HG03520 (cell line): ENCODE results near the gene MOSMO.
"Not testable (repeated sequence)": the region's sequence is repeated elsewhere in the genome, so short reads cannot be mapped to it uniquely, and the experiment has no call there.

ENCODE experiments used
- ATAC-seq: cut with Tn5 transposase; IDR thresholded peaks from one replicate; pipeline ENCODE4 v1.9.1; 2021; ENCODE audit warnings: mild to moderate bottlenecking, moderate library complexity; ENCODE audit not compliant: unreplicated experiment

MOSMO gene

DNA sequence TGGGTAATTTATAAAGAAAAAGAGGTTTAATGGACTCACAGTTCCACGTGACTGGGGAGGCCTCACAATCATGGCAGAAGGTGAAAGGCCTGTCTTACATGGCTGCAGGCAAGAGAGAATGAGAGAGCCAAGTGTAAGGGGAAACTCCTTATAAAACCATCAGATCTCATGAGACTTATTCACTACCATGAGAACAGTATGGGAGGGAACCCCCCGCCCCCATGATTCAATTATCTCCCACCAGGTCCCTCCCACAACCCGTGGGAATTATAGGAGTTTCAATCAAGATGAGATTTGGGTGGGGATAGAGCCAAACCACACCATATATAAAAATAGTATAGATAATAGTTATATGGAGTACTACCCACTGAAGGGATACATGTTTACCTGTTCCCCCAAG, 36.0 kb downstream of the MOSMO start:
- not testable (repeated sequence) for ATAC-seq

DNA sequence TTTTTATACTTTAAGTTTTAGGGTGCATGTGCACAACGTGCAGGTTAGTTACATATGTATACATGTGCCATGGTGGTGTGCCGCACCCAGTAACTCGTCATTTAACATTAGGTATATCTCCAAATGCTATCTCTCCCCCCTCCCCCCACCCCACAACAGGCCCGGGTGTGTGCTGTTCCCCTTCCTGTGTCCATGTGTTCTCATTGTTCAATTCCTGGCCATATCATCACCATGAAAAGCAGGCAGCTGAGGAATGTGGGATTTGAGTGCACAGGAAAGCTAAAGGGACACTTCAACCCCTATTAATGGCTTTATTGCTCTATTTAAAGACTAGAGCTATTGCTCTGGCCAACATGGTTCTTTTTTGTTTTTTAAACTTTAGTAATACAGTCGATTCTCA, 38.0 kb downstream of the MOSMO start:
- not testable (repeated sequence) for ATAC-seq

DNA sequence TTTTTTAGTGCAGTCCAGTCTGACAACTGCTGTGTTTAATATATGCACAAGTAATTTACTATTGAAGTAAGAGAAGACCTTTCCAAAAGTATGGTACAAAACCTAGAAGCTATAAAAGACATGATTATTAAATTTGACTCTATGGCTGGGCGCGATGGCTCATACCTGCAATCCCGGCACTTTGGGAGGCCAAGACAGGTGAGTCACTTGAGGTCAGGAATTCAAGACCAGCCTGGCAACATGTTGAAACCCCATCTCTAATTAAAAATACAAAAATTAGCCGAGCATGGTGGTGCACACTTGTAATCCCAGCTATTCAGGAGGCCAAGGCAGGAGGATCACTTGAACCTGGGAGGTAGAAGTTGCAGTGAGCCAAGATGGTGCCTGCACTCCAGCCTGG, 43.1 kb downstream of the MOSMO start:
- no peak for ATAC-seq

DNA sequence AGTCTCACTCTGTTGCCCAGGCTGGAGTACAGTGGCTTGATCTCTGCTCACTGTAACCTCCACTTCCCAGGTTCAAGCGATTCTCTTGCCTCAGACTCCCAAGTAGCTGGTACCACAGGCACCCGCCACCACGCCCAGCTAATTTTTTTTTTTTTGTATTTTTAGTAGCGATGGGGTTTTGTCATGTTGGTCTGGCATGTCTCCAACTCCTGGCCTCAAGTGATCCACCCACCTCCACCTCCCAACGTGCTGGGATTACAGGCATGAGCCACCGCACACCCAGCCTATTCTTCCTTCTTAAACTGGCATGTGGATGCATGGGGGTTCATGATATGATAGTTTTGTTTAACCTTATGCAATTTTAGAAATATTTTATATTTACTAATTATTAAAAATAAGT, 45.1 kb downstream of the MOSMO start:
- no peak for ATAC-seq

DNA sequence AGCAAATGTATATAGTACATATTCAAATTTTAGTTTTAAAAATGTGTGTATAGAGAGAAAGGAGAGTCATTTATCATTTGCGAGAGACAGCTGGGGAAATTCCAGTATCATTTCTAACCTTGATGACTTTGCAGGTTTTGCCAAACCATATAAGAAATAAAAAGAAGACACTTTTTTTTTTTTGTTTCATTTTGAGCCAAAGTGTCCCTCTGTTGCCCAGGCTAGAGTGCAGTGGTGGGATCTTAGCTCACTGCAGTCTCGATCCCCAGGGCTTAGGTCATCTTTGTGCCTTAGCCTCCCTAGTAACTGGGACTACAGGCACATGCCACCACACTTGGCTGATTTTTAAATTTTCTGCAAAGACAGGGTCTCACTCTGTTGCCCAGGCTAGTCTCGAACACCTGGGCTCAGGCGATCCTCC, 46.0 kb downstream of the MOSMO start:
- no peak for ATAC-seq

DNA sequence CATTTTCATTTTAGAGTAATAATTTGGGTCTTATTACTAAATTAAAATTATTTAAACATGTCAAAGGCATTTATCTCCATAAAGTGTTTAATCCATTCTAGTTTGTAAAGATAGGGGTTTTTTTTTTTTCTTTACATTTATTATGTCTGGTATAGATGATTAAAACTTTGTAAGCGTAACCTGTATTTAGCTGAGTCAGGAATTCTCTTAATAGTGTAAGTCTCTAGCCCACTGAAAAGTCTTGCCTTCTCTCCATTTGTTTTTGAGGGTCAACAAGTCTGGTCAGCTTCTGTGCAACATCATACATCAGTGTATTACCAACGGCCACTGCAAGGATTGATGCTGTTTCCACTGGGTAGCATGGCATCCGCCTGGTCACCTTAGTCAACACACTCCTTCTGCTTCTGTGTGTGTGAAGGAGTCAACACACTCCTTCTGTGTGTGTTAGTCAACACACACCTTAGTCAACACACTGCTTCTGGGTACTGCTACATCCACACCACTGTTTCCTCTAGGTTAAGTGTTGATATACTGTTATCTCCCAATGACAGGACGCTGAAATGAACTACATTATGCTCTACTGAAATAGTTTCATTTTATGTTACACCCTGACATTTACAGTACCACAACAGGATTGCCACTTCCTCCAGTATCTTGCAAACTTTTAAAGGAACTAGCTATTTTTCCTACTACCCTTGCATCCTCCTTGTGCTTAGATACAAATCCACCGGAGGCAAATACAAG, 47.1 kb downstream of the MOSMO start:
- no peak for ATAC-seq

DNA sequence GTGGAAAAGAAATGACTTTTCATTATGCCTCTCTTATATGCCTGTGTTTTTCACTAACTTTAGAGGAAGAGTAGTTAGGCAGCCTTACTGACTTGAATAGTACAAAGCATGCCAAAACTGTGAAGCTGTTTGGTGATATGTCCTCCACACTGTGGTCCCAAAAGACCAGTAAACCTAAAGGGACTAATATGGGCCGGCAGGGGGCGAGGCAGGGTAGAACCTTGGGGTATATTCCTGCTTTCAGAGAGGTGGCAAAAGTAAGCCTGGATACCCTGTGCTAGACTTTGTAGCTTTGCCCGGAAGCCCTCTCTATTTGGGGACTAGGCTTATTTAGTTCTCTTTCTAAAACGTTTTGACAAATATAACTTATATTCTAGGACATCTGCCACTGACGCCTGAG, 48.0 kb downstream of the MOSMO start:
- ATAC-seq: no peak

DNA sequence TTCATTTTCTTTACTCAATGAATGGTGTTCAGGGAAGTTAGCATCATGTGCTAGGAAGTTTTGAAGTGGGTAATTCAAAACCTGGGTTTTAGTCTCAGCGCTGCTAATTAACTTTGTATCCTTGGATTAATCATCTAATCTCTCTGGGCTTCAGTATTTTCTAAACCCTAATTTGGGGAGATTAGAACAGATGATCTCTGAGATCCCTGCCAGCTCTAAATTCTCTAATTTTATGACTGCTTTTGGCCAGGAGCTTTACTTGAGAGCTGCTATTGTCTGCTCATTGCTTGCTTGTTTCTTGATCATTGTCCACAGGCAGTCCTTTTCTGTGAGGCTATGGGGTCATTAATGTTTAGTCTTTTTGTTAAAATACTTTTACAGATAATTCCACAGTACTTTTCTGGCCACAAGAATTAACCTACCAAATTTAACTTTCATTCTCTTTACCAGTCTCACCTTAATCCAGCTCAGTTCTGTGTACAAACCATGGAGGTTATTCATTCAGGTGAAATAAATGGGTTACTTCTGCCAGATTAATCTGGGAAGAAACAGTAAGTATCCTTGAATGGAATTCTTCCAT, 56.1 kb downstream of the MOSMO start:
- ATAC-seq: no peak

DNA sequence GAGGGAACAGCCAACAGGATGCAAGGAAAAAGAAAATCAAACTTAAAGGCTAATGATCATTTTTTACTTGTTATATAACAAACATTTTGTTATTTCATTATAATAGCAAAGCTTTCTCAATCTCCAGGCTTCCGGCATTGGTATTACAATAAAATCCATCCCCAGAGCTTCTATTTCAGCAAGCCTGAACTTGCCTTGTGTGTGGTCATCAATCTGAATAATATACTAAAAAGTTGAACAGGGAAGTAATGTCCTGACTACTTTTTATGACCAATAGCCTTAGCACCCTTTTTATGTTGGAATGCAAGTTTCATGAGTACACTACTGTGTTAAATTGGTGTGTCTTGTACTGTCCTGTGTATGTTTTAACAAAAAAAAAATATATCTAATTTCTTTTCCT, 57.3 kb downstream of the MOSMO start:
- ATAC-seq: no peak

DNA sequence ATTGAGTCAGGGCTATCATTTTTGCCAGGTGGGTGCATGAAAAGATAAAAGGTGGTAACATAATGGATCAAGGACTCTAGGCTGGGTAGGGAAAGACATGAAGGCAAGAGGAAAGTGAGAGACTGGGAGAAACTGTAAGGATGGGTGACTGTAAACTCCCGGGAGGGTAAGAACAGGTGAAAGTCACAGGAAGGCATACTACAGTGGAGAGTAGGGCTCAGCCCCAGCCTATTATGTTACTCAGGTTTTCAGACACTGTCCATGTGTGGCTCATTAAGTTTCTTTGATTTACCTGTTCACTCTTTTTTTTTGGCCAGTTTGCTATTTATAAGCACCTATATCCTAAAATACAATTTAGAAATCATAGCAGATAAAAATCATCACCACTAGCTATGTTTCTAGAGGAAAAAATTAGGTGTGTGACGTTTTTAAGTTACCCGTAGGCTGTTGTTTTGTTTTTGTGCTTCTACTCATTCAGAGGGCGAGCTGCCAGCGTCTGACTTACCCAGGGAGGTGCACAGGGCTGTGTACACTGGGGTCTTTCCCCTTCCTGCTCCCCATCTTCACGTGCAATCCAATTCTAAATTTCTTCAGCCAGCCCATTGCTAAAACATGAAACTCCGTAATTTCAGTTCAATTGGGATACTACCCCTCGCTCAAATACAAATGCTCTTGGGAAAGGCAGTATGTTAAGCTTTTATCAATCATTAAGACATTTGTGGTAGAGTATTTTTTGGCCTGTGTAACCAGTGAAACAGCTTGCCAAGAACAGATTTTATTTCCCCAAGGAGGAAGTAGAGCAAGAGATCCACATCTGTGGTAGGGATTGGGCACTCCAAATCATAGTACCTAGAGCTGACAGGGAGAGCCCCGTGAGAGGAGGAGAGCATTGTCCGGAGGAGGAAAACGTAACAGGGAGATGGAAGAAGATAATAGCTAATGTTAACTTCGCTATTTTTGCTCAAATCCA, 62.7 kb downstream of the MOSMO start:
- ATAC-seq: no peak

DNA sequence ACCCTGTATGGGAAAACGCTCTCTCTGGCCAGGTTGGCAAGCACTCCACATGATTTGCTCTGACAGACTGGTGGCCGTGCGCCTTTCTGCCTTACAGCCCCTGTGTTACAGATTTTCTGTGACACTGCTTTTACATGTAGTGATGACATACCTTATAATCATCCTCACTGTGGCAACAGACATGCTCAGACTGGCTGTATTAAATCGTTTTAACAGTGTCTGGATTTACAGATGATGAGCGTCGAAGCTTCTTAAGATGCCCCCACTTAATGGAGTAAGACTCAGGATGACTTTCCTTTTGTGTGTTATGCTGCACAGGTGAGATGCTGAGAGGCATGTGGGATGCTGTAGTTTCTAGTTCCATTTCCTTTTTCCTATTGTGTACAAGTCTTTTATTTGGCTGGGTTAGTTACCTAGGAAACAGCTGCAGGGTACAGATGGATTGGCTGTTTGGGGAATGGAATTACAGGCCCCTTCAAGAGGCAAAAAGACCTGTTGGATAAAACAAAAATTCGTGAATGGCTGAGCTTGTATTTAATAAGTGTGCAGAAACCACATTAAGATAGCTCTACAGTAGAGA, 63.5 kb downstream of the MOSMO start:
- no peak for ATAC-seq

DNA sequence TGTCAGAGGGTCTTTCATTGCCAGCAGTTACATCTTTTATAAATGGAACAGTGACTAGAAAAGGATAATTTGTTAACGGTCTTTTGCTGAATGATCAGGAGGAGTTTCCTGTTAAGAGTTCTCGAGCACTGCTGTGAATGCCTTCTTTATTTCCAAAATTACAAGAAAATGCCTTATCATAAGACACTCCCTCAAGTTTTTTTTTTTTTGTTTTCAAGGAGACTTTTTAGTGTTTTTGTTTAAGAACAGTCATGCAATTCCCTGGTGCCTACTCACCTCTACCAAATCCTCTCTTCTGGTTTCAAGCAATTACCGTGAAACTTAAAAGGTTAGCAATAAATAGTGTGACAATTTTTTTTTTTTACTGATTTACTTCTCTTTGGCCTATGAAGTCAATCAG, 65.4 kb downstream of the MOSMO start:
- ATAC-seq: no peak

DNA sequence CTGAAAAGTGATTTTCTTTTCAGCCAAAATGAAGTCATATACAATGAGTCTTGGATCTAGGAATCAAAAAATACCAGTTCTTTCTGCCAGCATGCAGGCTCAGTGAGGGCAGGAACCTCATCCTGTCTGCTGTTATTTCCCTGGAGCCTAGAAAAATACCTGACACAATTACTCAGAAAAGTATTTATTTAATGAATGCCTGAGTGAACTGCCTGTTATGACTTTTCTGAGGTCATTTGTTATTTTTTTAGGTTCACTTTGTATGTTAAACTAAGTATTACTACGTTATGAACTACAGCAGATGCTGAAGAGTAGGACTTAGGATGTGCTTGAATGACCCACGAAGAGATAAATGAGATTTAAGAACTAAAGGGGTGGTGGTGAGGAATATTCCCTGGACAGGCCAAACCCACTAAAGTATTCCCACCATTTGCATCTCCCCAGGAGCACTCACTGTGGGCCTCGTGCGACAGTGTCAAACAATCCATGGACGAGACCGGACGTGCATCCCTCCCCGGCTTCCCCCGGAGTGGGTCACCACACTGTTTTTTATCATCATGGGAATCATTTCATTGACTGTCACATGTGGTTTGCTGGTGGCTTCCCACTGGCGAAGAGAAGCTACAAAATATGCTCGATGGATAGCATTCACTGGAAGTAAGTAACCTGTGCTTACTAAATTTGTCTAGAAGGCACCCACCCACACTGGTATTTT, 67.3 kb downstream of the MOSMO start:
- ATAC-seq: no peak

DNA sequence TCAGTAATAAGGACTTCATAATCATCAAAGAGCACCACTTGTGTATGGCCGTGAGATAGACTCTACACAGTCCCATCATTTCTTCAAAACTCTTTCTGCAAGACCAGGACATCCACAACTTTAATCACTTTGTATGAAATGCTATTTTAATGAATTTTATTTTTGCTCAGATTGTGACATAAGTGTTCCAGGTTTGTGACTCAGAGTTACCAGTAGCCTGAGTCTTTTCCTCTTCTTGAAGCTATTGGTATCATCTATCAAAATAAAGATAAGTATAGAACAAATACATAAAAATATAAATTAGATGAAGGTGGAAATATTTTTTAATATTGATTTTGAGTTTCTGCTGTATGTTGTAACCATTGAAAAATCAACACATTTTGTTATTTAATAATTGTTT, 67.9 kb downstream of the MOSMO start:
- ATAC-seq: no peak

DNA sequence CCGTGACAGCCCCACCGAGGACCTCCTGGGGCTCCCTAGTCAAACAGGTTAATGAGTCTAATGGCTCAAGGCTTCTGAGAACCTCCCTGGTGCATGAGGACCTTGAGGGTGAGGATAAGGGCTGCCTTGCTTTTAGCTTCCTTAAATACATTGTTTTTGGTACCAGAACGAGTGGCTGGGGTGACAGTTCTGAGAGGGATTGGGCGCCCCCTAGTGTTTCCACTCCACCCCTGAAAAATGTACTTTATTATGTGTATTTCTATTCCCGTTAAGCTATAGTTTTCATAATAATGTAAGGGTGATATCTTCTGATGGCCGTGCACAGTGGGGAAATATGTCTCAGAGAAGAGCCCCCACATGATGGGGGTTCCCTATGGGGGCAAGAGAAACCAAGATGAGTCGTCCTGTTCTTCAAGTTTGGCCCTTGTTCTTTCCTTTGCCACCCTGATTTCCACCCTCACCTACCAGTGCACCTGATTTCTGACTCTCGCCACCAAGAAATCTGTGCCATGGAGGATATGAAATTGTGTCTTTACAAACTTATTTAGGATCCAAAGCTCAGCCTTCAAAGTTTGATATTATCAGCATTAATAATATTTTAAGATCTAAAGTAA, 69.9 kb downstream of the MOSMO start:
- ATAC-seq: no peak

DNA sequence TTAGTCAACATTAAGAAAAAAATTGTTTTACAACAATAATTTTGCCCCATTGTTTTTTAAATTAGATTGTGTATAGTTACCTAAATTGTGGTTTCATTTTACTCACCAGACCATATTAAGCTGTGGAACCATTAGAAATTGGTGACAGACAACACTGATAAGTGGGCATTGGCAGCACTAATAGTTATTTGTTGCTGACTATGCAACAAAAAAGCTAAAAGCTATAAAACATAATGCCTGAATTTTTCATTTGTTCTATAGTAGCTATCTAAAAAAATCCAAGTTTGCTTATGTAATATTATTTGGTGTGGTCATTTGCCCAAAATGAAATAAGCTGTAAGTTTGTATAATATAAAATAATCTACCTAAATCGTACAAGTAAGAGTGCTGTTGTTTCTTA, 70.7 kb downstream of the MOSMO start:
- no peak for ATAC-seq

DNA sequence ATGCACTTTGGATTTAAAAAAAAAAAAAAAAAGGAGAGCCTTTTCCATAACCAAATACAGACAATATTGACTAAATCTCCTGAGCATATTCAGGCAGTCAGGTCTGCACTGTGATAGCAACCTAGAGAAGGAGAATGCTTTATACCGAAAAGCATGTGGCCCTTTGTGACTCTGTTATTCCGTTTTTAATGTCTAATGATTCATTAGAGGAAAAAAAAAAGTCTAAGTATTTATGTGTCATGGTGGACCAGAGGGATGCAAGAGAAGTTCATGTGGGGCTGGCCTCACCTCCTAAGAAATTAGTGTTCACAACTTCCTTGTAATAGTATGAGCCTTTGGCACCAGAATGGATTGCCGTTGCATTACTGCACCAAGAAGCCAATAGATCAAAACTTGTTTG, 73.1 kb downstream of the MOSMO start:
- no peak for ATAC-seq

DNA sequence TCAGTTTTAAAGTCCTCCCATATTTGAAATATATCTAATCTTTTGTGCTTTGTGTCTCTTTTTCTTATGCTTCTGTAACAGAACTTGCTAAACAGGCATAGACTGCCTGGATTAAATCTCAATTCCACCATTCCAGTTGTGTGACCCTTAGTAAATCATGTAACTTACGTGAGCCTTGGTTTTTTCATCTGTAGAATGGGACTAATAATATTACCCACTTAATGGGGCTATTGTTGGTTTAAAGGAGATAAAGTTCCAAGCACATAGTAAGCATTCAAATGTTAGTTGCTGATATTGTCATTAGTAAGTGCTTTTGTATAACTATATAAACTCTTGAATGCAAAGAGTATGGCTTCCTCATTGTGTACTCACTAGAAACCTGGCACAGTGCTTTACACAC, 78.5 kb downstream of the MOSMO start:
- no peak for ATAC-seq

DNA sequence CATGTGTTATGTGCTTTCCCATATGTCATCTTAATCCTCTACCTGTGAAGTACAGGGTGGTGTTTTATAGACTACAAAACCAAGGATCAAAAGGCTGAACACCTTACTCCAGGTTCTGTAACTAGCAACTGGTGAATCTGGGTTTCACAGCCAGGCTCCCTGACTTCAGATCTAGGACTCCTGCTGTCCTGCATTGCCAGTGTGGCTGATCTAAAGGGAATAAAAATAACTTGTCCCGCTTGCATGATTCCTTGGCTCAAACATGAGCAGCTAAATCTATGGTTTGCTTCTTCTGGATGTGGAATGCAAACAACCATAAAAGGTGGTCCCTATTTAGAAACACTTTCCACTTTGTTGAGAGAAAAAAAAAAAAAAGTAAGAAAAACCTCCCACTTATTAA, 80.7 kb downstream of the MOSMO start:
- no peak for ATAC-seq

DNA sequence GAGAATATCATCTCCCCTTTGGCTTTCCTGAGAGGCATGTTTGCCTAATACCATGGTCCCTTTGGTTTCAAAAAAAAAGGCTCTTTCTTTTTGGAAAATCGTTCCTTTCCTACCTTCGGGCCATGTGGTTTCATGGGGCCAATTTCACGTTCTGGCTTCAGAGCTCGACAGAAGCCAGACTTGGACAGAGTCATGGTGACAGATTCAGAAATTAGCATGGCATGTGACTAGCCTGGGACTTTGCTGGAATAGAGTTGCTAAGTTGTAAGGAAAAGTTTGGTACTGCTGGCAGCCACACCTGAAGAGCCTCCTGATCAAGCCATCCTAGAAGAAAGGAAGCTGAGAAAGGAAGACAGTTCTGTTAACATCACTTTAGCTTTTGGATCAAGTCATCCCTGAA, 82.0 kb downstream of the MOSMO start:
- ATAC-seq: no peak
